PC-3 (cell line): Measurements from ENCODE around the gene CGB2.
"Not testable (repeated sequence)": the region's sequence is repeated elsewhere in the genome, so short reads cannot be mapped to it uniquely, and the experiment has no call there.

ENCODE experiments used
- EZH2 ChIP-seq: fragments of 300-600 bp; sonication (generic); IDR thresholded peaks from one replicate; pipeline ENCODE4 v1.6.1; 2017; ENCODE audit warnings: antibody characterized with exemption, mild to moderate bottlenecking, low read length; ENCODE audit not compliant: unreplicated experiment
- TF ChIP-seq, protein P1 (sequence below): fragments of 300-600 bp; sonication (generic); conservative IDR thresholded peaks from 2 replicates; pipeline ENCODE4 v1.5.1; 2017; ENCODE audit warnings: antibody characterized with exemption, low read depth, mild to moderate bottlenecking, low read length

- TF ChIP-seq, protein P1, sequence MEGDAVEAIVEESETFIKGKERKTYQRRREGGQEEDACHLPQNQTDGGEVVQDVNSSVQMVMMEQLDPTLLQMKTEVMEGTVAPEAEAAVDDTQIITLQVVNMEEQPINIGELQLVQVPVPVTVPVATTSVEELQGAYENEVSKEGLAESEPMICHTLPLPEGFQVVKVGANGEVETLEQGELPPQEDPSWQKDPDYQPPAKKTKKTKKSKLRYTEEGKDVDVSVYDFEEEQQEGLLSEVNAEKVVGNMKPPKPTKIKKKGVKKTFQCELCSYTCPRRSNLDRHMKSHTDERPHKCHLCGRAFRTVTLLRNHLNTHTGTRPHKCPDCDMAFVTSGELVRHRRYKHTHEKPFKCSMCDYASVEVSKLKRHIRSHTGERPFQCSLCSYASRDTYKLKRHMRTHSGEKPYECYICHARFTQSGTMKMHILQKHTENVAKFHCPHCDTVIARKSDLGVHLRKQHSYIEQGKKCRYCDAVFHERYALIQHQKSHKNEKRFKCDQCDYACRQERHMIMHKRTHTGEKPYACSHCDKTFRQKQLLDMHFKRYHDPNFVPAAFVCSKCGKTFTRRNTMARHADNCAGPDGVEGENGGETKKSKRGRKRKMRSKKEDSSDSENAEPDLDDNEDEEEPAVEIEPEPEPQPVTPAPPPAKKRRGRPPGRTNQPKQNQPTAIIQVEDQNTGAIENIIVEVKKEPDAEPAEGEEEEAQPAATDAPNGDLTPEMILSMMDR, result not testable (repeated sequence)
- not testable (repeated sequence) for TF ChIP-seq EZH2
Measured at GRCh38 chr19:49030323-49030722, 1.4 kb upstream of the CGB2 start.
